ENCODE results near the gene TFAP2B. TPM values are rescaled to one million over a fixed set of nuclear protein-coding genes. Genes with fewer than 3 reads are reported as not detected.

TFAP2B gene
- total RNA-seq, 1 donor from 2014 or later, result 0.25 TPM

DNA sequence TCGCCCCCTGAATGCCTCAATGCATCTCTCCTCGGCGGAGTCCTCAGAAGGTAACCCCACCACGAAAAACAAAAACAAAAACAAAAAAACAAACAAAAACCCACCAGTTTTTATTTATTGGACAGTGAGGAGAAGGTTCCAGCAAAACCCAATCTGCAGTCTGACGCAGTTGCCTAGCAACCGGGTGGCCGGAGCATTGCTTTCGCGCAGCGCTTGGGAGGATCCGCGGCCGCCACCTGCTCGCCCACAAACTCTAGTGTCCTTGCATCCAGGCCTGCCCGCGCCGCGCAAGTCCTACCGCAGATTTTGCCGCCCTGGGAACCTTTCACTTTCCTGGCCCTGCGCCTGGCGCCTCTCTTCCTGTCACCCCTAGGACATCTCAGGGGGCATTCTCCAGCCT lies 17.6 kb downstream of the TFAP2B start:
- Histone ChIP-seq H3K27ac (no peak overlapping the region), H3K27me3 (no peaks in the 10 kb centered on the region), H3K4me1 (no peaks in the 10 kb centered on the region), H3K9me3 (no peaks in the 10 kb centered on the region), H3K4me3 (no peak overlapping the region), H3K36me3 (no peaks in the 10 kb centered on the region)
- no peak for DNase-seq (ENCODE audit: extremely low spot score in 2 of 2)
- intact Hi-C loops (cut with DNase I), result no loop called here
- TF ChIP-seq CTCF (IDR thresholded peaks at IDR 0.05), result no peak
- TF ChIP-seq POLR2AphosphoS5 (IDR thresholded peaks at IDR 0.05; ENCODE audit: insufficient read depth in 1 of 2, low read depth in 1 of 2), result no peak

GRCh38 chr6:50837589-50838445 lies 19.1 kb downstream of the TFAP2B start:
- no peak overlapping the region for H3K4me3 ChIP-seq
- no peaks in the 10 kb centered on the region for H3K27me3 ChIP-seq
- no peaks in the 10 kb centered on the region for H3K4me1 ChIP-seq
- intact Hi-C loops (cut with DNase I), result no loop called here
- no peak for DNase-seq (ENCODE audit: extremely low spot score in 2 of 2)
- no peak overlapping the region for H3K27ac ChIP-seq
- no peaks in the 10 kb centered on the region for H3K9me3 ChIP-seq
- no peak for TF ChIP-seq POLR2AphosphoS5 (IDR thresholded peaks at IDR 0.05; ENCODE audit: insufficient read depth in 1 of 2, low read depth in 1 of 2)
- TF ChIP-seq CTCF (IDR thresholded peaks at IDR 0.05), result no peak
- TF ChIP-seq POLR2A (IDR thresholded peaks at IDR 0.05), result no peak
- H3K36me3 ChIP-seq, result no peaks in the 10 kb centered on the region

- Histone ChIP-seq H3K27ac (no peak overlapping the region), H3K27me3 (no peaks in the 10 kb centered on the region), H3K9me3 (no peaks in the 10 kb centered on the region), H3K36me3 (no peaks in the 10 kb centered on the region), H3K4me3 (no peak overlapping the region), H3K4me1 (no peaks in the 10 kb centered on the region)
- no peak for TF ChIP-seq POLR2AphosphoS5 (IDR thresholded peaks at IDR 0.05; ENCODE audit: insufficient read depth in 1 of 2, low read depth in 1 of 2)
- TF ChIP-seq CTCF (IDR thresholded peaks at IDR 0.05), result no peak
- no peak for TF ChIP-seq POLR2A (IDR thresholded peaks at IDR 0.05)
- DNase-seq (ENCODE audit: extremely low spot score in 2 of 2), result no peak
- intact Hi-C loops (cut with DNase I), result no loop called here
Measured at GRCh38 chr6:50840112-50840810, 21.6 kb downstream of the TFAP2B start.

DNA sequence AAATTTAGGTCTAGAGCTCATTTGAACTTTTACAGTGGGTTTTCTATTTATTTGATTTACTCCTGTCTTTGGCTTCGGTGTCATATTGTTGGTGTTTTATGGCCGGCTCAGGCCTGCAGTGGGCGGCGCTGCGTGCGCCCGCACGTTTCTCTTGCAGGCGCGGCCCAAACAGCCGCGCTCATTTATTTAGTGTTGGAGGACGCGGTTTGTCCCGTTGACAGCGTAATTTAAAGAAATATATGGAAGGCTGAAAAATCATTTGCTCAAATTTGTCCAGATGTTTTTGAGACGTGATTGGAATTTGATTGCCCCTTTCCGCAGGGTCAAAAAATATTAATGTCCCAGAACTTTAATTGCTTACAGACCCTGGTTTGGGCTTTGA lies 22.1 kb downstream of the TFAP2B start:
- TF ChIP-seq POLR2AphosphoS5 (IDR thresholded peaks at IDR 0.05; ENCODE audit: insufficient read depth in 1 of 2, low read depth in 1 of 2) (no peak), CTCF (IDR thresholded peaks at IDR 0.05) (no peak), POLR2A (IDR thresholded peaks at IDR 0.05) (no peak)

DNA sequence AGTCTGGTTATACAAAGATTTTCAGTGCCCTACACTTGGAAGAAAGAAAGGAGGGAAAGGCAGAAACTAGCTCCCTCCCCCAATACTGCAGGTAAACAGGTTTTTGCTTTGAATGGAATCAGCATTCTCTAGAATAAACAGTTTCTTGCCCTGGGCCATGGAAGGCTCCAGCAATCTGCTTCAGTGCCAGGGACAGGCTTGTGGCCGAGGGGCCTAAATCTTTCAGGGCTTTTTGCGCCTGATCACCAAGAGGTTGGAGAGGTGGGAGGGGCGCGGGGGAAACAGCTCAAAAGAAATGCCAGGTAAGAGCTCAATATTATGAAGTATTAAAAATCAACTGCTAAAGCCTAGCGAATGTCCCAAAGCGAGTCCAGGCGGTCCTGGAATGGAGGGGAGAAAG lies 23.8 kb downstream of the TFAP2B start:
- H3K4me3 ChIP-seq, result no peak overlapping the region
- no peak overlapping the region for H3K27ac ChIP-seq
- intact Hi-C loops (cut with DNase I), result no loop called here
- H3K4me1 ChIP-seq, result no peaks in the 10 kb centered on the region
- H3K9me3 ChIP-seq, result no peaks in the 10 kb centered on the region
- H3K36me3 ChIP-seq, result no peaks in the 10 kb centered on the region
- H3K27me3 ChIP-seq, result no peaks in the 10 kb centered on the region
- DNase-seq (ENCODE audit: extremely low spot score in 2 of 2), result no peak
- TF ChIP-seq POLR2AphosphoS5 (IDR thresholded peaks at IDR 0.05; ENCODE audit: insufficient read depth in 1 of 2, low read depth in 1 of 2) (no peak), POLR2A (IDR thresholded peaks at IDR 0.05) (no peak), CTCF (IDR thresholded peaks at IDR 0.05) (no peak)

More for the DNA sequence above, 22.1 kb downstream of the TFAP2B start:
- Histone ChIP-seq H3K27me3 (no peaks in the 10 kb centered on the region), H3K4me1 (no peaks in the 10 kb centered on the region), H3K4me3 (no peak overlapping the region), H3K9me3 (no peaks in the 10 kb centered on the region), H3K27ac (no peak overlapping the region), H3K36me3 (no peaks in the 10 kb centered on the region)
- DNase-seq (ENCODE audit: extremely low spot score in 2 of 2), result no peak
- intact Hi-C loops (cut with DNase I), result no loop called here

Measured in vagina (tissue), 2 donors.